Measurements from ENCODE around the gene TBX19.

Gene TBX19

GRCh38 chr1:168362991-168363390 lies 82.3 kb downstream of the TBX19 start:
- peak; percentile 62 for DNase-seq
